Activated naive CD8-positive, alpha-beta T cell treated with anti-CD3 and anti-CD28 coated beads for 36 hours (primary cell): ENCODE data around the gene STX5. TPM values are rescaled to one million over a fixed set of nuclear protein-coding genes. Genes with fewer than 3 reads are reported as not detected.
A peak's percentile ranks its signal among the peaks of the same experiment; 100 is the strongest.
"Not testable (repeated sequence)": the region's sequence is repeated elsewhere in the genome, so short reads cannot be mapped to it uniquely, and the experiment has no call there.

Experiments
- DNase-seq: peaks from one replicate; pipeline ENCODE4 v3.0.0; 2021
- H3K27ac Mint-ChIP-seq: one replicate; pipeline ENCODE4 v1.8.0; 2022; ENCODE audit warnings: mild to moderate bottlenecking, moderate library complexity, mixed read lengths
- H3K27me3 Mint-ChIP-seq: one replicate; pipeline ENCODE4 v1.8.0; 2022; ENCODE audit warnings: mild to moderate bottlenecking, mixed read lengths
- H3K36me3 Mint-ChIP-seq: one replicate; pipeline ENCODE4 v1.8.0; 2021; ENCODE audit warnings: mild to moderate bottlenecking, mixed read lengths
- H3K4me1 Mint-ChIP-seq: one replicate; pipeline ENCODE4 v1.8.0; 2021; ENCODE audit warnings: mixed read lengths
- H3K4me3 Mint-ChIP-seq: one replicate; pipeline ENCODE4 v1.8.0; 2022; ENCODE audit warnings: mild to moderate bottlenecking, moderate library complexity, mixed read lengths
- H3K9me3 Mint-ChIP-seq: one replicate; pipeline ENCODE4 v1.8.0; 2022; ENCODE audit warnings: mixed read lengths
- total RNA-seq, 2 experiments: library from RNA; stranded (reverse); gene quantifications; one replicate each; pipeline ENCODE4 v1.2.3, GENCODE V29; 2021

Gene STX5, protein sequence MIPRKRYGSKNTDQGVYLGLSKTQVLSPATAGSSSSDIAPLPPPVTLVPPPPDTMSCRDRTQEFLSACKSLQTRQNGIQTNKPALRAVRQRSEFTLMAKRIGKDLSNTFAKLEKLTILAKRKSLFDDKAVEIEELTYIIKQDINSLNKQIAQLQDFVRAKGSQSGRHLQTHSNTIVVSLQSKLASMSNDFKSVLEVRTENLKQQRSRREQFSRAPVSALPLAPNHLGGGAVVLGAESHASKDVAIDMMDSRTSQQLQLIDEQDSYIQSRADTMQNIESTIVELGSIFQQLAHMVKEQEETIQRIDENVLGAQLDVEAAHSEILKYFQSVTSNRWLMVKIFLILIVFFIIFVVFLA
- total RNA-seq, result 10 to 100 TPM; 19.5 to 20.4 TPM

DNA sequence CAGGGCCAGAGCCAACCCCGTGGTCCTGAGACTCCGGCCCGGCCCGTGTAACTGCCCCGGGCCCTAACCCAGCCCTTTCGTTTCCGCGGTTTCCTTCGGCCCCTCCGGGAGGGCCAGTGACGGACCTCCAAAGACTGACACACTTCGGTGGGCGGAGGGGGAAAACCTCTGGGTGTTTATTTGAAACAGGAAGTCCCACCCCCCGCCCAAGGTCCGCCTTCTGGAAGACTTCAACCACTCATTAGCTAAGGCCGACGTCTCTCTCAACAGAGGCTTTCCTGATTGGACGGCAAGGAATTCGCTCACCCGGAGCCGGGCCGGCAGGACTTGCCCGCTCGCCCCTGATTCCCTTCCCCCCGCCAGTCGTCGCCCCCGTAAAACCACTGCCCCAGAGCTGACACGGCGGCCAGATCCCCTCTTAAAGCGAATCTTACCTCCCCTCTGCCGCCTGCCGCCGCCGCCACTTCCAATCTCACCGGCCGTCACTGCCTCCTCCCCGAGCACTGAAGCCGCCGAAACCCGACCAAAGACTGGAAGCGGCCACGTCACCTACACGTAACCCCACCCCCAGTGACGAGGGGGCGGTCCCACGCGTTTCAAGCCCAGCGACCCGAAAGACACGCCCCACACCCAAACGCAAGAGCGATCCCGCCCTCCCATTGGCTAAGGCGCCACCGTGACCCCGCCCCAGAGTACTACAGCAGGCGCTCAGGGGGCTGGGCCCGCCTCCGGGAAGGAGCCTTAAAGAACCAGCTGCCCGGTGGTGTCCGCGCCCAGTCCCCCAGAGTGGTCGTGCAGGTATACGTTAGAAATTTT, at the start of gene STX5:
TSS of gene STX5 (minus strand) at position 532 of the 816 bp plus-strand sequence. CDS start 808 bp downstream, outside the sequence.
- peaks cover 41% of the 10 kb centered on the region for H3K4me1 Mint-ChIP-seq

GRCh38 chr11:62880803-62881578, 49.1 kb upstream of the STX5 start, which contains the start of gene SLC3A2:
TSS of gene SLC3A2 (plus strand) at chr11:62880896. CDS start at chr11:62881024, 128 bp downstream.
- H3K4me1 Mint-ChIP-seq, result peaks cover 43% of the 10 kb centered on the region
- H3K9me3 Mint-ChIP-seq, result peaks cover 1% of the 10 kb centered on the region
- H3K27me3 Mint-ChIP-seq, result peaks cover 9% of the 10 kb centered on the region
- peak within 1 kb of the TSS; percentile 100 for H3K4me3 Mint-ChIP-seq
- peaks cover 75% of the 10 kb centered on the region for H3K36me3 Mint-ChIP-seq
- peak; percentile 87 for DNase-seq
- peak within 1 kb of the TSS; percentile 100 for H3K27ac Mint-ChIP-seq

More for the DNA sequence above, at the start of gene STX5:
- Mint-ChIP-seq H3K27ac (peak within 1 kb of the TSS; percentile 96), H3K27me3 (no peaks in the 10 kb centered on the region), H3K4me3 (peak within 1 kb of the TSS; percentile 91), H3K9me3 (no peaks in the 10 kb centered on the region), H3K36me3 (peaks cover 21% of the 10 kb centered on the region)
- peak; percentile 99 for DNase-seq

DNA sequence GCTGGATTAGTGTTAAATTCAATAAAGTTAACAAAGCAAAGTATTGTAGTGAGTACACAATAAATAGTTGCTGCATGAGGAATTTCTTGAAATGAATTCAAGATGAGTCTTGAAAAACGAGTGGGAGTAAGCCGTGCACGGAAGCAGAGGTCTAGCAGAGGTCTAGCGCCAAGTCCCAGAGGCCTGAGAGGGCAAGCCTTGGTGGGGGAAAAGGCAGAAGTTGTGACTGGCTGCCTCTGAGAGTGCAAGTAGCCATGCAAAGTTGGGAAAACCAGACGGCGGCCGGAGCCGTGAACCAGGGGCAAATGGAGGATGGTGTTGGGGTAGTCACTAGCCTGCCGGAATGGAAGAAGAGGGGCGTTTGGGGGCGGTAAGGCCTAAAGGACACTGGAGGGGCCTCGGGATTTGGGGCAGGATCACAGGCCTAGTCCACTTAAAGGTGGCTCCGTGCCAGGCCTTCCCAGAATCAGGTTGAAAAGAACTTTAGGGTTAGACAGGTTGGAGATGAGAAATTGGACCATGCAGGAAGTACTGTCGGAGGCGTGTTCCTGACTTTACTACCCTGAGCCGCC, 48.5 kb upstream of the STX5 start:
- H3K27ac Mint-ChIP-seq, result peak overlapping the region; percentile 100
- peaks cover 68% of the 10 kb centered on the region for H3K36me3 Mint-ChIP-seq
- H3K27me3 Mint-ChIP-seq, result peaks cover 9% of the 10 kb centered on the region
- DNase-seq, result peak; percentile 54
- peak overlapping the region; percentile 100 for H3K4me3 Mint-ChIP-seq
- peaks cover 1% of the 10 kb centered on the region for H3K9me3 Mint-ChIP-seq
- H3K4me1 Mint-ChIP-seq, result peaks cover 38% of the 10 kb centered on the region

- Mint-ChIP-seq H3K4me3 (peak overlapping the region; percentile 100), H3K27ac (peak overlapping the region; percentile 100), H3K4me1 (peaks cover 33% of the 10 kb centered on the region), H3K9me3 (peaks cover 1% of the 10 kb centered on the region), H3K27me3 (peaks cover 9% of the 10 kb centered on the region), H3K36me3 (peaks cover 67% of the 10 kb centered on the region)
- DNase-seq, result no peak
Observed at GRCh38 chr11:62879235-62879978, 47.6 kb upstream of the STX5 start.

DNA sequence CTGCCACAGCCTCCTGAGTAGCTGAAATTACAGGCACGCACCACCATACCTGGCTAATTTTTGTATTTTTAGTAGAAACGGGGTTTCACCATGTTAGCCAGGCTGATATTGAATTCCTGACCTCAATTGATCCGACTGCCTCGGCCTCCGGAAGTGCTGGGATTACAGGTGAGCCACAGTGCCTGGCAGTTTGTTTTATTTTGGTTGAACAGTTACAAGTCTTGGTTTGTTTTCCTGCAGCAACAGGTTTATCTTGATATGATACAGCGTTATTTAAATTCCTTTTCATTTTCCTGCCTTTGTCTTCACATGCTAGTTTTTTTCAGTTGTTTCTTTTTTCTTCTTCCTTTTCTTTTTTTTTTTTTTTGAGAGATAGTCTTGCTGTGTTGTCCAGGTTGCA, 44.9 kb upstream of the STX5 start:
- peaks cover 1% of the 10 kb centered on the region for H3K9me3 Mint-ChIP-seq
- H3K27me3 Mint-ChIP-seq, result peaks cover 8% of the 10 kb centered on the region
- H3K36me3 Mint-ChIP-seq, result peaks cover 45% of the 10 kb centered on the region
- no peak overlapping the region for H3K27ac Mint-ChIP-seq
- no peak overlapping the region for H3K4me3 Mint-ChIP-seq
- DNase-seq, result no peak
- H3K4me1 Mint-ChIP-seq, result peaks cover 13% of the 10 kb centered on the region

GRCh38 chr11:62875698-62876478, 44.0 kb upstream of the STX5 start:
- Mint-ChIP-seq H3K27me3 (peaks cover 3% of the 10 kb centered on the region), H3K4me1 (peaks cover 12% of the 10 kb centered on the region)

GRCh38 chr11:62874851-62875250, 43.0 kb upstream of the STX5 start:
- DNase-seq, result no peak
- Mint-ChIP-seq H3K36me3 (peaks cover 29% of the 10 kb centered on the region), H3K27ac (no peak overlapping the region), H3K27me3 (no peaks in the 10 kb centered on the region), H3K9me3 (no peaks in the 10 kb centered on the region), H3K4me3 (no peak overlapping the region), H3K4me1 (peaks cover 5% of the 10 kb centered on the region)

More at GRCh38 chr11:62875698-62876478, 44.0 kb upstream of the STX5 start:
- Mint-ChIP-seq H3K27ac (no peak overlapping the region), H3K9me3 (no peaks in the 10 kb centered on the region), H3K36me3 (peaks cover 37% of the 10 kb centered on the region), H3K4me3 (no peak overlapping the region)
- DNase-seq, result no peak

DNA sequence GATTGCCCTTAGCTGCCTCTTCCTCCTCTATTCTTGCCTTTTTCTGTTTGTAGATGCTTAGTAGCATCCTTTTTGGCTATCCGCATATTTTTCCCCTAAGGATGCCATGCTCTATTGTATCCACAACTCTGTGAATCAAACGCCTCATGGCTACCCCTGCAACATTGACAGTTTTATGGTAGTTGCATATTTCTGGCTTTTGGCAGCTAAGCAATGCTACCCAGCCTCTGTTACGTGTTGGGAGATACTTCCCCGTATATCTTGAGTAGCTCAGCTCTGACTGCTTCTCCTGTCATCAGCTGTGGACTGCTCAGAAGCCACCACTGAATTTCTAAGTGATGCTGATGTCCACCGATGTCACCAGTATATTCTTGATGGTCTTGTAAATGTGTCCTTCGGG, 33.8 kb upstream of the STX5 start:
- Mint-ChIP-seq H3K4me3 (no peak overlapping the region), H3K27me3 (no peaks in the 10 kb centered on the region), H3K9me3 (no peaks in the 10 kb centered on the region), H3K27ac (no peak overlapping the region), H3K36me3 (peaks cover 21% of the 10 kb centered on the region), H3K4me1 (peaks cover 15% of the 10 kb centered on the region)
- no peak for DNase-seq

DNA sequence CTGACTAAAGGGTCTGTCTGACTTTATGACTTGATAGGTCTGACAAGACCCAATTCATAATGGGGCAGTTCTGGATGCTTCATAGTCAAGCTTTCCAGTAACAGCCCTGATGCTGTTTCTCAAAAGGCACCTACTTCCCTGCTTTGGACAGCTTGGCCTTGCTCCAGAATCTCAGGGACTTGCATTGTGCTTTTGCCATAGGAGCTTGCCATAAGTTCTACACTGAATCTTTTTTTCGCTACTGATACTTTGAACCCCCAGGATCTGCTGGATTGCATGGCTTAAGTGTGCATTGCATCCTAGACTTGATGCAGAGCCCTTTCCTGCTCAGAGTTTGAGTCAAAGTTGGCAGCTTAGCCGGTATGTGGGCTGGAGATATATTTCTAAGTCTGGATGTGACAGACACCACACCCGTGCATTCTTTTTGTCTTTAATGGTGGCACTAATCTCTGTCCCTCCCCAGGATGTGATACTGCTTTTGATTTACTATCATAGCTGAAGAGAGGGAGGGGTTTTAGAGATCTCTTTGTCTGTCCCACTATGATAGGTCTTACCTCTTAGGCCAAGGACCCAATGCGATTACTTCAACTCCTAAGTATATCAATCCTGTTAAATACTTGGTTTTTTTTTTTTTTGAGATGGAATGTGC, 32.0 kb upstream of the STX5 start:
- Mint-ChIP-seq H3K9me3 (no peaks in the 10 kb centered on the region), H3K27me3 (no peaks in the 10 kb centered on the region), H3K4me1 (peaks cover 26% of the 10 kb centered on the region), H3K27ac (no peak overlapping the region), H3K4me3 (no peak overlapping the region), H3K36me3 (peaks cover 26% of the 10 kb centered on the region)
- no peak for DNase-seq

- H3K4me3 Mint-ChIP-seq, DNase-seq, H3K27me3 Mint-ChIP-seq, H3K9me3 Mint-ChIP-seq: not testable (repeated sequence)
- Mint-ChIP-seq H3K4me1 (peaks cover 40% of the 10 kb centered on the region), H3K36me3 (peaks cover 45% of the 10 kb centered on the region), H3K27ac (peak overlapping the region; percentile 29)
Observed at GRCh38 chr11:62861564-62862192, 29.8 kb upstream of the STX5 start.

DNA sequence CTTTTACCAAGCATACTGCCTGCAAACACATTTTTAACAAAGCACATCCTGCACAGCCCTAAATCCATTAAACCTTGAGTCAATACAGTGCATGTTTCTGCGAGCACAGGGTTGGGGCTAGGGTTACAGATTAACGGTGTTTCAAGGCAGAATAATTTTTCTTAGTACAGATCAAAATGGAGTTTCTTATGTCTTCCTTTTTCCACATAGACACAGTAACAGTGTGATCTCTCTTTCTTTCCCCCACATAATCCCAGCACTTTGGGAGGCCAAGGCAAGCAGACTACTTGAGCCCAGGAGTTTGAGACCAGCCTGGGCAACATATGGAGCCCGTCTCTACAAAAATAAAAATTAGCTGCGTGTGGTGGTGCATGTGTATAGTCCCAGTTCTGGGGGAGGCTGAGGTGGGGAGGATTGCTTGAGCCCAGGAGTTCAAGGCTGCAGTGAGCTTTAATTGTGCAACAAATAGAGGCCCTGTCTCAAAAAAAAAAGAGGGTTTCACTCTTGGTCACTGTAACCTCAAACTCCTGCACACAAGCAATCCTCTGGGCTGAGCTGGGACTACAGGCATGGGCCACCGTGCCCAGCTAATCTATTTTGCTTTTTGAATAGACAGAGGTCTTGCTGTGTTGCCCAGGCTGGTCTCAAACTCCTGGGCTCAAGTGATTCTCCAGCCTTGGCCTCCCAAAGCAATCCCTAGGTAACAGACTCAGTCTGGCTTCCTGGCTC, 29.1 kb upstream of the STX5 start:
- Mint-ChIP-seq H3K9me3 (no peaks in the 10 kb centered on the region), H3K27ac (peak overlapping the region; percentile 38), H3K36me3 (peaks cover 49% of the 10 kb centered on the region), H3K4me1 (peaks cover 40% of the 10 kb centered on the region), H3K4me3 (no peak overlapping the region), H3K27me3 (peaks cover 2% of the 10 kb centered on the region)
- no peak for DNase-seq

DNA sequence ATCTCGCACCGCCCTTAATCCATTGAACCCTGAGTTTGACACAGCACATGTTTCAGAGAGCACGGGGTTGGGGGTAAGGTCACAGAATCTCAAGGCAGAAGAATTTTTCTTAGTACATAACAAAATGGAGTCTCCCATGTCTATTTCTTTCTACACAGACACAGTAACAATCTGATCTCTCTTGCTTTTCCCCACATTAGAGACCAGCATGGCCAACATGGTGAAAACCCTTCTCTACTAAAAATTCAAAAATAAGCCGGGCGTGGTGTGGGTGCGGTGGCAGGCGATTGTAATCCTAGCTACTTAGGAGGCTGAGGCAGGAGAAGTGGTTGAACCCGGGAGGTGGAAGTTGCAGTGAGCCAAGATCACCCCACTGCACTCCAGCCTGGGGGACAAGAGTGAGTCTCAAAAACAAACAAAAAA, 27.4 kb upstream of the STX5 start:
- not testable (repeated sequence) for DNase-seq, H3K4me3 Mint-ChIP-seq, H3K9me3 Mint-ChIP-seq
- Mint-ChIP-seq H3K27ac (peak overlapping the region; percentile 59), H3K36me3 (peaks cover 61% of the 10 kb centered on the region), H3K4me1 (peaks cover 45% of the 10 kb centered on the region), H3K27me3 (peaks cover 18% of the 10 kb centered on the region)
